SHP77 treated with DMSO at 0.1 percent for 48 hours (cell line): ENCODE data around the gene BICD1.

Experiments
- DNase-seq: peaks from one replicate; lab custom pipeline; 2025; lab: John Stamatoyannopoulos, UW

BICD1 gene

DNA sequence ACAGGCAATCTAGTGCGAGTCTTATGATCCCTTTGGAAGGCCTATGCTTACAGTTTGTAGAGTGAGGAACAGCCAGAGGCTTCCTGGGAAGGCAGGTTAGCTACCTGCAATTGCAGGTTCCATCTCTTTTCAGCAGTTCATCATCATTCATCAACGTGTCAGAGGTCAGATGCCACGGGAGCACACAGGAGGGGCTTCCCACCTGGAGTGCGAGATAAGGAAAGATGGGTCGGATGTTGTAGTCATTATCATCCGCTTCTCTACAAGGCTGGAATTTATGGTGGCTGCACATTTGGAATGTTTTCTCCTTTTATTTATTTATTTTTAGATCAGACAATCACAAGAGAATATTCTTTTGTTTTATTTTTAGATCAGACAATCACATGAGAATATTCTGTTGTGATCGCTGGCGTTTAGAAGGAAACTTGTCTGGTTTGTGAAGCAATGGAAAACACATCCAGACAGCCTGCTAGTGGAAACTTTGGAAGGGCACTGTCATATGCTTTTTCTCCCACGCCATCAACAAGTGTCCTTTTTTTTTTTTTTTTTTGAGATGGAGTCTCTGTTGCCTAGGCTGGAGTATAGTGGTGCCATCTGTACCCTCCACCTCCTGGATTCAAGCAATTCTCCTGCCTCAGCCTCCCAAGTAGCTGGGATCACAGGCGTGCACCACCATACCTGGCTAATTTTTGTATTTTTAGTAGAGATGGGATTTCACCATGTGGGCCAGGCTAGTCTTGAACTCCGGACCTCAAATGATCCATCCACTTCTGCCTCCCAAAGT is 1.9 kb upstream of the BICD1 start:
- DNase-seq: no peak

DNA sequence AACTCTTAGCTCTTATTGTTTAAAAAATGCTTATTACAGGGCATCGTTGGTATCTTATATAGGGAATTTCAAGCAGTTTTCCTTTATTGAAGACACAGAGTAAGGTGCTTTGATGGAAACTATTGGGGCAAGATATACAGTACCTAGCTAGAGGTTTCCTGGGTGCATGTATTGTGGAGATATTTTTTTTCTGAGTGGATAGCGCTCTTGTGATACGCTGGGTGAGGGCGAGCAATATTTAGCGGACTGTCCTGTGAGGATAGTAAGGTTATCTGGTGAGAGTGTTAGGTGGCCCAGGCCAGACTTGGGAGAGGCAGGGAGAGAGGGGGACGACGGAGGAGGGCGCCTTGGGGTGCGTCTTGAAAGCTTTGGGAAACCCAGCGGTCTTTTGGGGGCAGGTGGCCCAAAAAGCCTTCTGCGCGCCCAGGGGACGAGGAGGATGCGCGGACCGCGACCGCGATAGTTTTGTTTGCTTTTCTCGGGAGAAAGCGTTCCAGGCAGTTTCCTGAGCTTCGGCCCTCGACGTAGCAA is 596 bp upstream of the BICD1 start:
- no peak for DNase-seq

GRCh38 chr12:32107359-32108267 is 966 bp downstream of the BICD1 start:
- DNase-seq: no peak

- DNase-seq: no peak
Measured at GRCh38 chr12:32108787-32109186, 2.1 kb downstream of the BICD1 start.

GRCh38 chr12:32110417-32110816 is 3.8 kb downstream of the BICD1 start:
- no peak for DNase-seq

DNA sequence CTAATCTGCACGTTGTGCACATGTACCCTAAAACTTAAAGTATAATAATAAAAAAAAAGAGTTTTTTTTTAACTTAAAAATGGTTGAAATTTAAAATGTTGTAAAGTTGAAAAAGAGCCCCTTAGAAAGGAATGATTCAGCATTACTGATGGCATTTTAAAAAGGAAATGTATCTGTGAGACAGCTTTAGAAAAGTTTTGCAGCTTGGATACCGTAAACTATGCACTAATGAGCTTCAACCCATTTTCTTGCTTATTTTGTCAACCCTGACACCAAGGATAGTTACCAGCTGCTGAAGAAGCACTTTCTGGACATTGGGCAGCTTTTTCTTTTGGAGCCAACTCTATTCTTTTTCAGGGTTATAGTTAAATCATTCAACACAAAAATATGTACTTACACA is 4.3 kb downstream of the BICD1 start:
- no peak for DNase-seq

DNA sequence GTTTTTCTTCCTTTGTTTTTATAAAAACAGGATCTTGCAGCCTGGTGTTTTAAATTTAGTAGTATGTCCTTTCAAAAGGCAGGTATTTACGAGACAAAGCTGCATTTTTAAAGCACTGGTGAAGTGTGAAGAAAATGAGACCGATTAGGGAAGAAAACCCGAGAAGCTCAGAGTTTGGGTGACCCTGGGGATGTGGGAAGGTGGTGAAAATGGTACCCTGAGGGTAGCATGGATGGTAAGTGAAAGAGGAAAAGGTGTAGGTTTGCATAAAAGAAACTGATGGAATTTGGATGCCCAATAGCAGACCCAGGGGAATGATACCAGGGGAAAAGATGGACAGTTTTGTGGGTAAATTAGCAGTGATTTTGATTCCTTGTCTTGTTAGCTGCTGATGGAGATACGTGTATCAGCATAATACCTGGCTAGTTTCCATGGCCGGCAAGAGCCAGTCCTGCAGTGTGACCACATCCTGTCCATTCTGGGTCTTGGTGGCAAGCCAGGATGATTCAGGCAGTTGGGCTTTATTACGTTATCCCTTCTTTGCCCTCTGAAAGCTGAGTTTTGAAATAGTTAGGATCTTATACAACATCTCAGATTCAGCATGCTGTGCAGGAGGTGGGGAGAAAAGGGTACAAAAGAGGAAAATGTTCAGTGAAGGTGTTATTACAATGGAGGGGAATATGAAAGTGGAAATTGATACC is 8.9 kb downstream of the BICD1 start:
- DNase-seq: no peak

- DNase-seq: no peak
Measured at GRCh38 chr12:32116897-32117296, 10.2 kb downstream of the BICD1 start.

- no peak for DNase-seq
Measured at GRCh38 chr12:32117316-32117715, 10.7 kb downstream of the BICD1 start.

DNA sequence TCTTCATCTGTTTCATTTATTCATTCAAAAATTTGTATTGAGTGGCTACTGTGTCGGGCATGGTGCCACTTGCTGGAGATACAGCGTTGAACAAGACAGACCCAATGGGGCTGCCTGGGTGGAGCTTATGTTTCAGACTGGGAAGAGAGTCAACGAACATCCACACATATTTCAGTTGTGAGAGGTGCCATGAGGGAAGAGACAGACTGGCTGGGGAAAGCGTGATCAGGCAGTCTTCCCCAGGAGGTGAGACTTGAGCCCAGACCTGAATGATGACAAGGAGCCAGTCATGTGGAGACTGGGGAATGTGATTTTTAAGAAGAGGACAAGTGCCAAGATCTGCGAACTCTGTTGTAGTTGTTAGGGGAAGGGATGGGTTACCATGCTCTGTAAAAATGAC is 12.2 kb downstream of the BICD1 start:
- no peak for DNase-seq

DNA sequence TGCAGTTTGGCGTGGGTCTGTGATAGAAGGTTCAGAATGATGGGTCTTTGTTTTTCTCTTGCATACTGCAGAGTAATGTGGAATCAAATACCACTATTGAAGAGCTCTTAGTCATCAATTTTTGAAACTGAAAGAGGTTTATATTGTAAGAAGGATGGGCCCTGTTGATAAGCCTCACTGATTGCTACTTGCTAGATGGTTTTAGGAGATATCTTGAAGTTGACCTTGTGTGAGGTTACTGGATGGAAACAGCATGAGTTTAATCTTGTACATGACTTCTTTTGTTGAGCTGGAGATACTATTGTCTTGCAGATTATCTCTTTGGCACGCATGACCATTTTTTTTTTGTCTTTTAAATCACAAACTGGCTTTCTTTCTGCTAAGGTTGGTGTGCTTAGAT is 13.8 kb downstream of the BICD1 start:
- DNase-seq: no peak

- DNase-seq: no peak
Measured at GRCh38 chr12:32124637-32125036, 18.0 kb downstream of the BICD1 start.

DNA sequence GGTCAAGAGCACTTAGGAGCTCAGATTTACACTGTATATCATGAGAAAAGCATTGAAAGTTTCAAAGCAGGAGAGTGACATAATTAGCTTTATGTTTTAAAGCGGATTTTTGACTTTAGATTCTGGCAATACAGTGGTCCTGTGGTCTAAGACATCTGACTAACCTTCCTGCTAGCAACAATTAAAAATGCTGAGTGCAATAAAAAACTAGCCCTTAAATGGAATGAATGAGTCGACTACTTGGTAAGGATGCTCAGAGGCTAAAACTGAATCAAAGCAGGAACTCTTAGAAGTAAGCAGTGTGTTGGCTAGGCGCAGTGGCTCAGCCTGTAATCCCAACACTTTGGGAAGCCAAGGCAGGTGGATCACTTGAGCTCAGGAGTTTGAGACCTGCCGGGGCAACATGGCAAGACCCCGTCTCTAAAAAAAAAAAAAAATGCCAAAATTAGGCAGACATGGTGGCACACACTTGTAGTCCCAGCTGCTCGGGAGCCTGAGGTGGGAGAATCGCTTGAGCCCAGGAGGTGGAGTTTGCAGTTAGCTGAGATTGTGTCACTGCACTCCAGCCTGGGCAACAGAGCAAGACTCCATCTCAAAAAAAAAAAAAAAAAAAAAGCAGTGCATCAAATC is 18.9 kb downstream of the BICD1 start:
- no peak for DNase-seq

DNA sequence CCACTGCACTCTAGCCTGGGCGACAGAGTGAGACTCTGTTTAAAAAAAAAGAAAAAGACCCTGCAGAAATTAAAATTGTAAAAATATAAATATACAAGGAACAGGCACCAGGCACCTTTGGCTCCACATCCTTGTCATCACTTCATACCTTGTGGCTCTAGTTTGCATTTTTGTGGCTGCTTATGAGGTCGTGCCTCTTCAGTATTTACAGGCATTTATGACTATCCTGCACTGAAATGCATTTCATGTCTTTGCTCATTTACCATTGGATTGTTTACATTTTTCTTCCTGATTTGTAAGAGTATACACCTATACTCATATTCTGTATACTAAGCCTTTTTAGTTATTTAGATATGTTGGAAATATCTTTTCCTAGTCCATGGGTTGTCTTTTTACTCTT is 20.1 kb downstream of the BICD1 start:
- no peak for DNase-seq

DNA sequence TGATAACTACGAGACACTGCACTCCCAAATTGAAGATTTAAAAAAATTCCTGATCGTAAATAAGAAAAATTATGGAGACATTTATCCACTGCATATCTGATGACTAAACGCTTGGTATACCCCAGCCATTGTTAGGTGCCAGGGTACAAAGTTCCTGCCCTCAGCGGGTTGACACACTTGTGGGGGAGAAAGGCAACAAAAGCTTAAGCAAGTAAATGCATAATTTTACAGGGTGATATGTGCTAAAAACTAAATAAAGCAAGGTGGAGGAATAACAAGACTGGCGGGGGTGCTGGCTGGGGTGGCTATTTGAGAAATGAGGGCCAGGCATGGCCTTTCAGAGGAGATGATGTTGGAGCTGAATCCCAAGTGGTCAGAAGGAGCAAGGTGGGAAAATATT is 25.0 kb downstream of the BICD1 start:
- no peak for DNase-seq

DNA sequence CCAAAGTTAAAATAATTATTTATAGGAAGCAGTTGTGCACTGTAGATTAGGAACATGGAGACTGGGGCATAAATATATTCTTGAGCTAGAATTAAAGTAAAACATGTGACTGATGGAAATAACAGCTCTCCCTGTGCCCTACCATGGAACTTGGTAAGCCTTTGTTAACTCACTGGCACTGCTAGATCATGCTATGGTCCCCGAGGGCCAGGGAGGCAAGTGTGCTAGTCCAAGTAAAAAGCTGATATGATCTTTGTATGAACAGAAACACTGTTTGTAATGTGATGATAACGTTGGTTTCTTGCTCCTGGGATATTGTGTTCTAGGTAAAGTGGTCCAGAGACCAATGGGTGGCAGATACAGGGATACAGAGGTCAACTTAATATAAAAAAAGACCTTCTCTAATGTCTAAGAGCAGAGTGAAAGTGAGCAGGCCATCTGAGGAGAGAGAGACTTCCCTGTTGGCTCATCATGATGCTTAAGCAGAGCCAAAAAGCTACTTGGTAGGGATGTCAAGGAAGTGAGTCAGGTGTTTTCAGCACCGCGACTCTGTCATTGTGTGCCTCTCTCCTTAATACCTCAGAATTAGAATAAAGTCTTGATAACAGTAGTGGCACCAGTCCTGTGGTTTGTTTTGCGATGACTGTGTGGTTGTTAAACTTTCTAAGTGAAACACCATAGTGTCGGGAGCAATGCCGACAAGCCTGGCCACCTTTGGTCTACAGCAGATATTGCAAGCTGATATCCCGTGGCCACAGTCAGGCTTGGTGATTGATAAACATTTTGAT is 27.6 kb downstream of the BICD1 start:
- DNase-seq: no peak

DNA sequence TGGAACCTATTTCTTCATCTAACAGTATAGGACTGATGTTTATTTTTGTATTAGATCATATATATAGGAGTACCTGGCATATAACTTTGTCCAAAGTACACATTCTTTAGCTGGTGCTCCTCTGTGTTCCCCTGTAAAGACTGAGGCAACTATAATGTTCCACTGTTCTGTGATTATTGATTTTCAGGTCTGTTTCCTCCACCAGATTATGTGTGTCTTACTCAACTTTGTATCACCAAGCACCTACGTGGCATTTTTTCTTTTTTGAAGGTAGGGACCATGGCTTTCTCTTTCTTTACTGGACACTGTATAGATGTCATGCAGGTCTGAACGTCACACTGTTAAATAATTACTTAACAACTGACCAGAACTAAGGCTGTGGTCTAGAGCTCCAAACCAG is 29.3 kb downstream of the BICD1 start:
- no peak for DNase-seq

GRCh38 chr12:32136404-32136803 is 29.8 kb downstream of the BICD1 start:
- no peak for DNase-seq

DNA sequence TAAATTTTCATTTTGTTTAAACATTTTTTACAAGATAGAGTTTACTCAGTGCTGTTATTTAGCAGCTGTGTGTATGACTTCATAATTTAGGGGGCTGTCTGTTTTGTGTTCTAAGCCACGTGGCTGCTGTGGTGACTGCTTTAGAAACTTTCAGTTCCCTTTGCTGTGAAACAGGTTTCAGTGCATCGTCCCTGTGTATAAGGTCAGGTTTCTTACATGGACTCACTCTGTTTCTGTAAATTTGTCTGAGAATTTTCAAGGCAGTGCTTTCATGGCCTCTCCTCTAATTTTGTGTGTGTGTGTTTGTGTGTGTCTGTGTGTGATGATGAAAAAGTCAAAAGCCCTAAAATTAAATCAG is 32.4 kb downstream of the BICD1 start:
- DNase-seq: no peak

DNA sequence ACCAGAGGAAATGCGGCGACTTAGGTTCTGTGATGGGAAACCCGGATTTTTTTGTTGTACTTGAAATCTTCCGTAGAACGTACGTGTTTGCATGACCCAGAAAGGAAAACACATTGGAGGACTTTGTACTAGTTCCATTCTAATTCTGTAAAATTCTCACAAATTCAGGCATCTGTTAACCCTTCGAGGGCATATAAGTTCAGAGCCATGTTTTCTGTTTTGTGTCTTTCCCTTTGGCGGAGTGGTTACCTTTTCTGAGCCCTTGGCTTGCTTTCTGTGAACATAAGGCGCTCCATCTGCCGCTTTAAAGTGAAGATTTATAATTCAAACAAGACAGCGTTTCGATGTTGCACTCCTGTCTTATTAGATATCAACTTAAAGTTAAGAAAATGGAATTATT is 34.2 kb downstream of the BICD1 start:
- DNase-seq: no peak

- no peak for DNase-seq
Measured at GRCh38 chr12:32145096-32145495, 38.4 kb downstream of the BICD1 start.
